Heart left ventricle (tissue), 16 donors: ENCODE results near the gene PLA2G3. TPM values are rescaled to one million over a fixed set of nuclear protein-coding genes. Genes with fewer than 3 reads are reported as not detected.

Source experiments
- ATAC-seq, 4 donors: fragments of 200-7000 bp; cut with Tn5 transposase; one replicate each; pipeline ENCODE4 v1.9.1; 2020 to 2022; ENCODE audit warnings: moderate library complexity in 4 of 4, mild to moderate bottlenecking in 3 of 4, moderate number of reproducible peaks in 1 of 4
- DNase-seq, 5 donors: peaks; one replicate each; pipeline ENCODE4 v3.0.0-alpha.2; 2020
- H3K27ac ChIP-seq, 12 donors: fragments of 200-600 bp; sonication (generic) in 4 of 12; one replicate each; pipeline versions ENCODE4 v1.5.0 to v1.8.0; 2016 to 2022; ENCODE audit warnings: mild to moderate bottlenecking in 2 of 12
- H3K27me3 ChIP-seq, 9 donors: fragments of 200-600 bp; sonication (generic) in 2 of 9; one replicate each; pipeline versions ENCODE4 v1.5.1 to v1.8.0; 2016 to 2022; ENCODE audit warnings: mild to moderate bottlenecking in 3 of 9
- H3K36me3 ChIP-seq, 9 donors: fragments of 200-600 bp; sonication (generic) in 2 of 9; one replicate each; pipeline versions ENCODE4 v1.5.0 to v1.8.0; 2018 to 2022; ENCODE audit warnings: mild to moderate bottlenecking in 2 of 9
- H3K4me1 ChIP-seq, 12 donors: fragments of 200-600 bp; sonication (generic) in 4 of 12; one replicate each; pipeline versions ENCODE4 v1.5.0 to v1.8.0; 2016 to 2022; ENCODE audit warnings: mild to moderate bottlenecking in 3 of 12
- H3K4me3 ChIP-seq, 12 donors: fragments of 200-600 bp; sonication (generic) in 4 of 12; one replicate each; pipeline versions ENCODE4 v1.5.0 to v1.8.0; 2017 to 2022; ENCODE audit warnings: mild to moderate bottlenecking in 9 of 12, moderate library complexity in 4 of 12
- H3K9me3 ChIP-seq, 12 donors: fragments of 200-600 bp; sonication (generic) in 4 of 12; one replicate each; pipeline versions ENCODE4 v1.5.0 to v1.8.0; 2016 to 2022; ENCODE audit warnings: mild to moderate bottlenecking in 1 of 12
- POLR2A ChIP-seq, 2 donors: fragments of 450-650 bp; IDR thresholded peaks; one replicate each; pipeline ENCODE4 v1.6.1; 2017; ENCODE audit warnings: antibody characterized with exemption in 2 of 2, mild to moderate bottlenecking in 2 of 2, moderate library complexity in 2 of 2
- WGBS, 4 donors: extraction: QIAGEN DNeasy Blood & Tissue Kit in 2 of 4; methylation state at CpG; one replicate each; pipeline versions ENCODE4 v1.1.5 to v1.1.7; 2013 to 2018; 5-methylcytosine and 5-hydroxymethylcytosine counted together
- intact Hi-C, 10 donors: fragments of 100-400 bp; cut with DNase I; formaldehyde crosslinking; loops; one replicate each; pipeline versions ENCODE4 v1.11.1 to v1.14.2; 2022
- polyA plus RNA-seq, 2 donors: library from polyadenylated mRNA; stranded (reverse); fragments of 200-250 nt; gene quantifications; one replicate each; pipeline ENCODE4 v1.2.3, GENCODE V29; 2013
- total RNA-seq, 9 donors: library from RNA; depleted of rRNA in 2 of 9; stranded (reverse); fragments of >200 nt in 2 of 9; fragmentation: NEBNext Ultra II Directional in 3 of 9; extraction: Animal tissue kit (Norgen Biotek cat#: 25700) in 3 of 9; gene quantifications; one replicate each; pipeline versions ENCODE4 v1.1.0 to v1.2.4, GENCODE V29; 2016 to 2023
- TF ChIP-seq, protein P1 (sequence below), 12 donors: fragments of 200-600 bp; sonication (generic) in 4 of 12; IDR thresholded peaks; one replicate each; pipeline versions ENCODE4 v1.5.0 to v1.8.0; 2018 to 2022; ENCODE audit warnings: antibody characterized with exemption in 12 of 12, mild to moderate bottlenecking in 5 of 12
- donor health status: ischemic (EF 13 %, LVEDD 7.1; RV severe dilation, severe dysfunction).
- donor health status: healthy with polysubstance abuse.
- donor health status: DM: no; HTN: yes; CAD: no.
- donor health status: DM: no; HTN: no; CAD: no.
- donor health status: ischemic (EF 25% LVEDD 6.9; RV normal size, moderate dysfunction).
- donor health status: ischemic (EF 25% LVEDD 5.7; RV mildly dilated, moderate dysfunction).
- donor health status: healthy.
- donor health status: DM: yes; HTN: yes; CAD: no.
- donor health status: ischemic (EF 35%, LVEDD 5.7; RV mildly dilated, moderate dysfunction).
- donor health status: nonischemic (EF 11% LVEDD 7.7; RV severe dilation, severe dysfunction).
- donor health status: DM: yes; HTN: yes; CAD: no.
- donor health status: PGD.
- donor health status: ischemic (EF 29% LVEDD 5.4; RV normal size, mild dysfunction).
- donor health status: nonischemic (EF 23%, LVEDD 6.1; RV moderate dilation, normal function).

PLA2G3 gene
- total and polyA plus RNA-seq, 11 donors, result not detected

DNA sequence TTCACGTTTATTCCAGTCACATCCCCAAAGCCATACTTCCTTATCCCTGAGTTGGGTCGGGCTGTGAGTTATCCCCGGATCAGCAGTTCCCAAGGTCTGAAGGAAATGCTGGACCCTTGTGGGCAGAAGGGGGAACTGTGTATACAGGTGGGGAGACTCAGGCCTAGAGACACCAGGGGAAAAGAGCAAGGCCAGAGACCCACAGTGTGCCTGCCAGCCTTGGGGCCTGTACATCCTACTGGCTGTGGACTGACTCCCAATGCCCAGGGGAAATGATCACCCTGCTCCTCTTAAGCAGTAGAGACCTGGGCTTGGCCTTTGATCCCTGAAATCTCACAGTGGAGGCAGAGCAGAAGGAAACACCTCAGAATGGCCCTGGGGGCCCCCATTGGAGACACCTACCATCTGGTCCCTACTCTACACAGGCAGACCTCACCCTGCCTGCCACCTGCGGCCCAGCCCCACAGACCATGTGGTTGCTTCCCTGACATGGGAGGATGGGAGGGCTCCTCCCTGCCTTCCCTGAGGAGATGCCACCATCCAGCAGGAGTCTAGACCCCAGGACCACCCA is 34.2 kb downstream of the PLA2G3 start:
- ATAC-seq, result no peak
- intact Hi-C loops, result loop anchor here in 9 of 10 donors (2.0 to 10.0 kb wide), 8 partner anchors 41 to 169 kb away; no protein-coding TSS in a partner anchor
- H3K4me3 ChIP-seq, result peak overlapping the region in 11 of 12 donors; percentile 64 to 95 (median 77)

DNA sequence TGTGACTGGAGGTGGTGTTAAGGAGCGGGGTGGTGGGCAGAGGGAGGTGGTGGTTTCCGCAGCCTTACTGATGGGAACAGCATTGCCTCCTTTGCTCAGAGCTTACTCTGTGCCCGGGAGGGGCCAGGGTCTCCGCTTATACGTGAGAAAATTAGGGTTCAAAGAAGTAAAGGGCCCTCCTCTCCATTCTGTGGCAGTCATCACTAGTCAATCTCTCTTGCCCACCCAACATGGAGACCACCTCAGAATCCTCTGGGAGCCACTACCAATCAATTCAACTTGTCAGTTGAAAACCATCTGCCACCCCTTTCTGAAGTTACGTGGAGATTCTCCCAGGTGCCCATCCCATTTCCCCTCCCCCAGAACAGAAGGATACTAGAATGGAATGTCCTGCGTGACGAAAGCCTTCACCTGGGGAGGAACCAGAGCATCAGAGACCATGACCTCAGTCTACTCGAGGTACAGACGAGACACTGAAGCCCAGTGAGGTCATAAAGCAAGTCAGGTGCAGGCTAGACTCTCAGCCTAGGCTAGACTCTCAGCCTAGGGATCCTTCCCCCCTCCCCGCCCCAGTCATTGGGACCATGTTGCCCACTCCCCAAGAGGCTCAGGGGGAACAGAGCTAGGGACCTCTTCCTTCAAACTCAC is 34.9 kb downstream of the PLA2G3 start:
- Histone ChIP-seq H3K27me3 (no peaks in the 10 kb centered on the region), H3K4me1 (peaks cover 0 to 58% (median 24%) of the 10 kb centered on the region in 12 donors), H3K36me3 (peaks cover 0 to 50% (median 46%) of the 10 kb centered on the region in 9 donors), H3K9me3 (no peaks in the 10 kb centered on the region), H3K4me3 (peak overlapping the region in 5 of 12 donors; percentile 68 to 95 (median 84)), H3K27ac (peak overlapping the region in 7 of 12 donors; percentile 92 to 99 (median 94))
- DNase-seq, result peak in 3 of 5 donors; percentile 20 to 49 (median 30)
- intact Hi-C loops, result loop anchor here in 8 of 10 donors (5.0 to 10.0 kb wide), 6 partner anchors 42 to 169 kb away; no protein-coding TSS in a partner anchor
- 72 to 79% (median 76%) methylated on average over 11 of the region's 11 CpGs for WGBS, 4 donors
- no peak for ATAC-seq
- TF ChIP-seq, protein P1, sequence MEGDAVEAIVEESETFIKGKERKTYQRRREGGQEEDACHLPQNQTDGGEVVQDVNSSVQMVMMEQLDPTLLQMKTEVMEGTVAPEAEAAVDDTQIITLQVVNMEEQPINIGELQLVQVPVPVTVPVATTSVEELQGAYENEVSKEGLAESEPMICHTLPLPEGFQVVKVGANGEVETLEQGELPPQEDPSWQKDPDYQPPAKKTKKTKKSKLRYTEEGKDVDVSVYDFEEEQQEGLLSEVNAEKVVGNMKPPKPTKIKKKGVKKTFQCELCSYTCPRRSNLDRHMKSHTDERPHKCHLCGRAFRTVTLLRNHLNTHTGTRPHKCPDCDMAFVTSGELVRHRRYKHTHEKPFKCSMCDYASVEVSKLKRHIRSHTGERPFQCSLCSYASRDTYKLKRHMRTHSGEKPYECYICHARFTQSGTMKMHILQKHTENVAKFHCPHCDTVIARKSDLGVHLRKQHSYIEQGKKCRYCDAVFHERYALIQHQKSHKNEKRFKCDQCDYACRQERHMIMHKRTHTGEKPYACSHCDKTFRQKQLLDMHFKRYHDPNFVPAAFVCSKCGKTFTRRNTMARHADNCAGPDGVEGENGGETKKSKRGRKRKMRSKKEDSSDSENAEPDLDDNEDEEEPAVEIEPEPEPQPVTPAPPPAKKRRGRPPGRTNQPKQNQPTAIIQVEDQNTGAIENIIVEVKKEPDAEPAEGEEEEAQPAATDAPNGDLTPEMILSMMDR (IDR thresholded peaks at IDR 0.05), result no peak
- no peak for TF ChIP-seq POLR2A (IDR thresholded peaks at IDR 0.05)

More for the DNA sequence above, 34.2 kb downstream of the PLA2G3 start:
- Histone ChIP-seq H3K27ac (peak overlapping the region; percentile 44 to 99 (median 93)), H3K4me1 (peaks cover 0 to 53% (median 24%) of the 10 kb centered on the region in 12 donors), H3K36me3 (peaks cover 0 to 44% (median 39%) of the 10 kb centered on the region in 9 donors), H3K27me3 (no peaks in the 10 kb centered on the region), H3K9me3 (no peaks in the 10 kb centered on the region)
- TF ChIP-seq, protein P1 (IDR thresholded peaks at IDR 0.05), result peak in 1 of 12 donors; percentile 8
- no peak for TF ChIP-seq POLR2A (IDR thresholded peaks at IDR 0.05)
- 36 to 53% (median 42%) methylated on average over 3 to 4 of the region's 4 CpGs for WGBS, 4 donors
- DNase-seq, result peak in 3 of 5 donors; percentile 26 to 51 (median 30)

DNA sequence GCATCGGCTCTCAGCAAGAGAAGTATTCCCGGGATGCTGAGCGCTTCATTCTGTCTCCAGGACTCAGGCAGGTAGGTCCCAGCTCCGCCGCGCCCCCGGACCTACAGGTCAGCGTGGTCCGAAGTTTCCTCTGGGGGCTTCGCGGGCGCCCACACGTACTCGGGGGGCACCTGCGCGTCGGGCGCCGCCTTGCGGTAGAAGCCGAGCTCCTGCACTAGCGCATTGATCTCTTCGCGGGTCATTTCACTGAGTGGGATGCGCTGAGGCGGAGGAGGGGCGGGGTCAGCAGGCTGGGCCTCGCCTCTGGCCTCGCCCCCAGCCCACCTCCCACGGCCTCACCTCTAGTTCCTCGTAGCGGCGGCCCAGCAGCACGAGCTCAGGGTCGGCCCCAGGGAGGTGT is 35.4 kb downstream of the PLA2G3 start:
- Histone ChIP-seq H3K36me3 (peaks cover 0 to 56% (median 51%) of the 10 kb centered on the region in 9 donors), H3K9me3 (no peaks in the 10 kb centered on the region), H3K27ac (peak overlapping the region in 3 of 12 donors; percentile 5 to 99 (median 28)), H3K4me1 (peaks cover 0 to 58% (median 24%) of the 10 kb centered on the region in 12 donors), H3K27me3 (no peaks in the 10 kb centered on the region), H3K4me3 (no peak overlapping the region)
- TF ChIP-seq, protein P1 (IDR thresholded peaks at IDR 0.05), result peak in 10 of 12 donors; percentile 13 to 47 (median 21)
- no peak for TF ChIP-seq POLR2A (IDR thresholded peaks at IDR 0.05)
- ATAC-seq, result no peak
- intact Hi-C loops, result loop anchor here in 8 of 10 donors (5.0 to 10.0 kb wide), 6 partner anchors 42 to 170 kb away; no protein-coding TSS in a partner anchor
- peak in 4 of 5 donors; percentile 27 to 66 (median 40) for DNase-seq
- 40 to 62% (median 61%) methylated on average over 34 to 35 of the region's 35 CpGs for WGBS, 4 donors
